Femur (tissue), 1 donor: ENCODE measurements around the gene ZMIZ2.
"Not testable (repeated sequence)": the region's sequence is repeated elsewhere in the genome, so short reads cannot be mapped to it uniquely, and the experiment has no call there.

ENCODE experiments used
- DNase-seq: peaks from one replicate; pipeline ENCODE4 v3.0.0-alpha.2; 2017

Gene ZMIZ2

GRCh38 chr7:44727158-44727936 is 21.3 kb upstream of the ZMIZ2 start:
- no peak for DNase-seq

- no peak for DNase-seq
These were observed 20.7 kb upstream of the ZMIZ2 start for GRCh38 chr7:44727937-44728262.

DNA sequence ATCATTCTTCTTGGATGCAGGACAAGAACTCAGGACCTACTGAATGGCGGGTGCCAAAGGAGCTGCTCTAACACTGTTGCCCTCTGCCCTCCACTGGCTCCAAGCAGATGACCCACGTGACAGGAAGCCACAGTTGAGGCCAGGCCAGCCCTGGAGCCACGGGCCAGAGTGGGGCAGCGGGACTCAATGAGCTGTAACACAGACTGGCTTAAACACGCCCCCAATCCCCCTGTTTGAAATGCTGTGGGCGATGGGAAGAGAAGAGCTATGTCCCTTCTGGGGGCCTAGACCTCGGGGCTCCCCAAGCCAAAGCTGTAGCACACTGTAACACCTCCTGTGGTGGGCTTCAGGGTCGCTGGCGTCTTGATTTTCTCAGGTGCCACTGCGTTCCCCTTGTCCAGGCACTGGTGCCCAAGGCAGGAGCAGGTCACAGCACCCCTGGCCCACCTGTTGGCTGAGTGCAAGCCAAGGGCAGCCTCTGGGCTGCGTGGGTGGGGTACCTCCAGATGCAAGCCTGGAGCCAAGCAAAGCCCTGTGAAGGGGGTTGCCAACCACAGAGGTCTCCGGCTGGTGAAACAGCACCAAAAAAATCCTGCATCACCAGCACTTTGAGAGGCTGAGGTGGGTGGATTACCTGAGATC is 18.6 kb upstream of the ZMIZ2 start:
- no peak for DNase-seq

- DNase-seq: not testable (repeated sequence)
These were observed 15.7 kb upstream of the ZMIZ2 start for GRCh38 chr7:44732971-44733370.

GRCh38 chr7:44733708-44734481 is 14.8 kb upstream of the ZMIZ2 start:
- DNase-seq: no peak

GRCh38 chr7:44735403-44736165 is 13.1 kb upstream of the ZMIZ2 start:
- no peak for DNase-seq

DNA sequence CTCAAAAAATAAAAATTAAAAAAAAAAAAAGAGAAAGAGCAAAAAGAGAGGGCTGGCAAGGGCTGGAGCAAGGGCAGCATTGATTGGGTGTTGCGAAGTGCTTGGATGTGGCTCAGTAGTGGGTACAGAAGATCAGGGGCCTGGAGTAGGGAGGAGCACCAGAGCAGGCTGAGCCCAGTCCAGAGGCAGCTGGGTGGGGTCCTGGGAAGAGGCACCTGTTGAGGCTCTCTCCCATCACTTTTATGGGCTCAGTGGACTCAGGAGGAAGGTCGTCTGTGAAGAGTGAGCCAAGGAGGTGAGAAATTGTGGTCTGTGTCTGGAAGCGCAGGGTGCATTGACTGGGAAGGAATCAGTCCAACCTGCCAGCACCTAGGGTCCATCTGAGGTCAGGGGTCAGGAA is 11.8 kb upstream of the ZMIZ2 start:
- no peak for DNase-seq

DNA sequence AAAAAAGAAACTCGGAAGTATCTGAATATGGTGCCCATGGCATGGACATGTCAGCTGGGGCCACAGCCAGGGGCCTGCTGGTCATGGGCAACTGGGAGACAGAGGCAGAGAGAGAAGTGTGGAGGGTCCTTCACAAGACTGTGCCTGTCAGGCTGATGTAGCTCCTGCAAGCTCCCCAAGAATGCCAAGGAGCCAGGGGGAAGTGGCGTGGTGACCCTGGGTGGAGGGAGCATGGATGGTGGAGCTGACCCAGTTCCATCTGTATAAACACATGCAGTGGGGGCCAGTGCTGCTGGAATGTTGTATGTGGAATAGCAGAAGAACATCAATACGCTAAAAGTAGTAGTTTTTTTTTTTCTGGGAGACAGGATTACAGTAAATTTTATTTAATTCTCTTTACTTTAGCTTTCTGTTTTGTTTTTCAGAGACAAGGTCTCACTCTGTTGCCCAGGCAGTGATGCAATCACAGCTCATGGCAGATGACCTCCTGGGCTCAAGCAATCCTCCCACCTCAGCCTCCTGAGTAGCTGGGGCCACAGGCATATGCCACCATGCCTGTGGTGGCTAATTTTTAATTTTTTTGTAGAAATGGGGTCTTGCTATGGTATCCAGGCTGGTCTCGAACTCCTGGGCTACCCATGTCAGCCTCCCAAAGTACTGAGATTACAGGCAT is 10.5 kb upstream of the ZMIZ2 start:
- DNase-seq: no peak

DNA sequence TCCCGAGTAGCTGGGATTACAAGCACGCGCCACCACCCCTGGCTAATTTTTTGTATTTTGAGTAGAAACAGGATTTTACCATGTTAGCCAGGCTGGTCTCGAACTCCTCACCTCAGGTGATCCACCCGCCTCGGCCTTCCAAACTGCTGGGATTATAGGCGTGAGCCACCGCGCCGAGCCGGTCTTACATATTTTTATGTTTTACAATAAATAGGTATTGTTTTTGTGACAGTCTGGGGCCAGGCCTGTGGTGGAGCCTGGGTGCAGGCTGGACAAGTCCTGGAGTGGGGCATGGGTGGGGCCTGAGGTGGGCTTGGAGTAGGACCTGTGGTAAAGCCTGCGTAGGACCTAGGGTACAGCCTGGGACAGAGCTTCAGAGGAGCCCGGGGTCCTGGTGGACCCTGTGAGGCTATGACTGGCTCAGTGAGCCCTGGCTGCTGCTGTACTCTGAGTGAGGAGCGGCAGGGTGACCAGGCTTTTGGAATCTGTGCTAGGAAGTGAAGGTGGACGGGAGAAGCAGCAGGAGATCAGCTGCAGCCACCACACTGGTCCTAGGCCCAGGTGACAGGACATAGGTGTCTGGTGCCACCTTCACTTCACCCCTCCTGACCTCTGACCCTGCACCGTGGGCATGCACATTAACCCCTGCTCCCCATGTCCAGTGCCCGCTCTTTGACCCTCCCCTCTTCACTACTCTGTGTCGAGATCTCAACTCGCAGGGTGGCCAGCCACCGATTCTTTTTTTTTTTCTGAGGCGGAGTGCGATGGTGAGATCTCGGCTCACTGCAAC is 9.6 kb upstream of the ZMIZ2 start:
- no peak for DNase-seq

DNA sequence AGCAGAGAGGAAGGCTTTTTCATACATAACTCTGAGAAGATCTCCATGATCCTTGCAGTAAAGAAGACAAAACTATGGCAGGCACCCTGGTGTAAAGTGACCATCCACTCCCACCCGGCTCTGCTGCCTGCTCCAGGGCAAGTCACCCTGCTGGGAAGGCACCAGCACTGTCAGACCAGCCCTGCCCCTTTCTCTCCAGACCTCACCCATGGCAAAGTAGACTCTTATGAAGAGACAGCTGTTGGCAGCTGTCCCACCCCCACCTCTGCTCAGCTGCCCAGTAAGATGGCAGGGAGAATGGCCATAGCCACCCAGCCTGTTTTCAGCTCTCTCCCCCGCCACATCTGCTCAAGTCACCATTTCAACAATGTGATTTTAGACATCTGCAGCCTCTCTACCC is 8.6 kb upstream of the ZMIZ2 start:
- no peak for DNase-seq

DNA sequence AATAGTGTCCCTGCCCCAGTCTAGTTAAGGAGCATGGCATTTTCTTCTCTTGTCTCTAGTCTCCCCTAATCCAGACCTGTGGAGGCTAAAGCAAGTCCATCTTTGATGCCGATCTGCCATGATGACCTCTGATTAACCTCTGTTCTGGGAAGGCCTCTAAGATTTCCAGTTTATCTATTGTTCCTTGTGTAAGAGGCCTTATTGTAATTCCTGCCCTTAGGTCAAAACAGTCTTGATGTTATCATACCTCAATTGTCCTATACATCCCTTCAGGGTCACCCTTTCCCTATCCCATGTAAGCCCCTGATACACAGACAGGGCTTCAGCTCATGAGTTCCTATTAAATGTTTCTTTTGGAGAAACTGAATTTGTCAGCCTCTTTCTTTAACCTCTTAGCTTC is 4.9 kb upstream of the ZMIZ2 start:
- DNase-seq: no peak

DNA sequence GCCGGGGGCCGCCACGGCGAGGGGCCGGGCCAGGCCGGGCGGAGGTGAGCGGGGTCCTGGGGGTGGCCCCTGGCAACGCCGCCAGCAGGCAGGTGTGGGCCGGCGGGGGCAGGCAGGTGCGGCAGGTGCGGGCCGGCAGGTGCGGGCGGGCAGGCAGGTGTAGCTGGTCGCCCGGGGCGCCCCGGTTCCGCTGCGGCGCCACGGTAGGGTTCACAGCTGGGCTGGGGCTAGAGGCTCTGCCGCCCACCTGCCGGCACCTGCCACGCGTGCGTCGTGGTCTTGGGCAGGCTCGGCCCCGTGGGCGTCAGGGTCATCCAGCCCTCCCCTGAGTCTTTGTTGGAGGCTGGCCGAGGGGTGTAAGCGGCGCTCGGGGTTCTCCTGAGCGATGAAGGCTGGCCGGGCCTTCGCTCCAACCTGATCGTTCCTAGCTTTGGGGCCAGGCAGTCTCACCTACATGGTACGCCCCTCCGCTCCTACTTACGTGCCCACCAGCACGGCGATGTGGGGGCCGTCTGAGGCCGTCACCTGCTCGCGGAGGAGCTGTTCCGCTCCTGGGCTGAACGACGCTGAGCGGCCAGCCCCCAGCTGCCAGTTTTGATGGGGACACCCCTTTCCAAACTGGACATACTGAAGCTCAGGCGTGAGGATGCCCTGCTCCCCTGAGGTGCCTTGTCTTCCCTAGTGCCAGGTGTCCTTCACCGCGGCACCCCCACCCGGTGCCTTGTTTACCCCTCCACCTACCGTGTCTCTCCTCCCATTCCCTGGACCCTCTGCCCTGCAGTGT is 493 bp downstream of the ZMIZ2 start:
- no peak for DNase-seq

DNA sequence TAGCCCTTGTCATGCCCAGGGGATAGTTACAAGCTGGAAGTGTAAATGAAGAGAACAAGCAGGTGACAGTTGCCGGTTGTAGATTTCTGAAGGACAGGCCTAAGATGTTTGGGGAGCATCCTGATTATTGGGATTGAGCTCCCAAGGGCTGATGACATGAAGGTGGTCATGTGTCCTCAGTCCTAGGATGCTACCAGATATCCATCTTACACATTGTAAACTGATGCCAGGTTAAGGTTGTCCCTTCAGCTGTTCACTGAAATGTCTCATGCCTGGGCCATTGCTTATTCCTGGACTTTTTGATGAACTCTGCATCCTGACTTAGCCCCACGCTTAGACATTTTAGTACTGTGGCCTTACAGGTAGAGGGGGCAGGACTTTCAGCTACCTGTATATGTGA is 1.3 kb downstream of the ZMIZ2 start:
- DNase-seq: no peak

DNA sequence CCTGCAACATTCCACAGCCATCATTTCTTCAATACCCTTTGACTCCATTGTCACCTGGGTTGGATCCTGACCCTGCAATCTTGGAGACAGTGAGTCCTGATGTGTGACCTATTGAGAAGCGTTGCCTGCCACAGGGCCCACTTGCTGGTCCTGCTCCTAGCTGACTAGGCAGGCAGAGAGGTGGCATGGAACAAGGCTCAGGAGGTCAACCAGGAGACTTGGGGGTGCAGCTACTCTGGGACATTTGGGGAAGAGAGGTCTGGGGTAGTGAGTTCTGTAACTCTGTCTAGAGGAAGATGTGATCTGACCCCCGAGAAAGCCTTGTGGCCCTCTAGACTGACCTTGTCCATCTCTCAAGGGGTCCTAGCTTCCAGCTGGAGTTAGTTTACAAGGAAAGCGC is 1.8 kb downstream of the ZMIZ2 start:
- no peak for DNase-seq

- DNase-seq: no peak
These were observed 2.4 kb downstream of the ZMIZ2 start for GRCh38 chr7:44750921-44751571.

DNA sequence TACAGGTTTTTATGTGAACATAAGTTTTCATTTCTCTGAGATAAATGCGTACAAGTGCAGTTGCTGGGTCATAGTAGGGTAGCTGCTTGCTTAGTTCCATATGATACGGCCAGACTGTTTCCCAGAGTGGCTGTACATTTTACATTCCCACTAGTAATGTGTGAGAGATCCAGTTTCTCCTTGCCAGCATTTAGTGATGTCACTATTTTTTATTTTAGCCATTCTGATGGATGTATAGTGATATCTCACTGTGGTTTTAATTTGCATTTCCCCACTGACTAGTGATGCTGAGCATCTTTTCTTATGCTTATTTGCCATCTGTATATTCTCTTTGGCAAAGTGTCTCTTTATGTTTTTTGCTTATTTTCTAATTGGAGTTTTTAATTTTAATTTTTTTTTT is 4.2 kb downstream of the ZMIZ2 start:
- no peak for DNase-seq

DNA sequence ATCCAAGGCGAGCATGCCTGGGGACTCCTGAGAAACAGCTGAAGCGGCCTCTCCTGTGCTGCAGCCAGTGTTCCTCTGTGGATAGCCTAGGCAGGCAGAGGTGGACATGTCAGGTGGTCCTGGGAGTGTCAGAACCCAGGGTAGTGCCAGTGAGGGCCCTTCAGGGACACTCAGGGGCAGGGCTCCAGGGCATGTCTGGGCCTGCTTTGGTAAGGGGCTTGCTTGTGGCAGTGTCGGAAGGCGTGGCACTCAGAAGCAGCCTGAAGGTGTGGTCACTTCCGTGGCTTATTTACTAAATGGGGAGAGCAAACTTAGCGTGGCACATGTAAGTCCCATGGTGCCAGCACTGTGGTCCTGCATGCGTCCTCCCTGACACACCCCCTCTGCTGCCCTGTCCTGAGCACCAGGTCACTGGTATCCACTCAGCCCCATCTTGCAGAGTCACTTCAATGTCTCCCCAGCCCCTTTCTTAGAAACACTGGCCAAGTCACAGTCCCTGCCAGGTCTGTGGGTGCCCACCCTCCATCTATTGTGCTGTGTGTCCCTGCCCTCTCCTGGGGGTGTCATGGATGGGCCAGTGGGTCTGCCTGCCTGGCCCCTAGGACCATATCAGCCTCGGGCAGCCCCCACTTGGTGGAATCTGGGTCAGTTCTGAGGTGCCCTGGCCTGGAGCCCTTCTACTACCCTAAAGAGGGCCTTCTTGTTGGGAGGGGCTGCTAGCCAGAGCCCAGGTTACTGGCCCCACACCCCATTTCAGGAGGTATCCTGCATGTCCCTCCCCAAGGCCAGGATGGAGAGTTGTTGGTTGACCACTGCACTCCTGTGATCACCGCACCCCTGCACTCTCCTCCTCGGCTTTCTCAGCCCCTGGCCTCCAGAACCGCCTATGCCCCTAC is 6.4 kb downstream of the ZMIZ2 start:
- DNase-seq: no peak

- no peak for DNase-seq
These were observed 7.3 kb downstream of the ZMIZ2 start for GRCh38 chr7:44755698-44756627.
